ENCODE data around the gene FUT6.
"Not testable (repeated sequence)": the region's sequence is repeated elsewhere in the genome, so short reads cannot be mapped to it uniquely, and the experiment has no call there.

Gene FUT6

DNA sequence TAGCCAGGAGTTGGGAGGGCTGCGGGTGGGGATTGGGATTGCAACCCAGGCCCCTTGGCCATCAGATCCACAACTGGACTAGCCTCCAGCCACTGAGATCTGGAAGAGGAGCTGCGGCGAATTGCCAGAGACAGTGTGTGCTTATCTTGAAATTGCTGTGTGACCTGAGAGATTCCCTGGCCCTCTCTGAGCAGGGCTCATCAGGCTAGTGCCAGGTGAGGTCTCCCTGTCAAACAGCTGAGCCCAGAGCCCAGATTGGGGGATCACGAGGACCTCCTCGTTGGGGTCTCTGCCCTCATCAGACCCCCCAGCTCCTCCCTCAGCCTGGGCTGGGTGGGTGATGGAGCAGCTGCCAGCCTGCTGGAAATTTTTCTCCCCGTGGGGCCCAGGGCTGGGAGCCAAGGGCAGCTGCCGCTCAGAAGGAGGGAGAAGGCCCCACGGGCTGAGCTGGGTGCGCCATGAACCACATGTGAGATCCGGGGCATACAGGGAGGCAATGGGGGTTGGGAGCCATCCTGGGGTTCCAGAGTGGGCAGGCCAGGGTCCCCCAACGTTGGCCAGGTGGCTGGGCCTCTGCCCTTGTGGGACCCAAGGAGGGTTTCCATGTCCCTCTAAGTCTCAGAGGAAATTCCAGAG lies 23.6 kb upstream of the FUT6 start:
- no peaks in the 10 kb centered on the region for H3K4me1 ChIP-seq (ENCODE audit: control insufficient read depth in 1 of 2, insufficient read depth in 1 of 2, low read depth in 1 of 2, low read length in 1 of 2)
- H3K27me3 ChIP-seq, result no peaks in the 10 kb centered on the region
- no peaks in the 10 kb centered on the region for H3K9me3 ChIP-seq
- H3K27ac ChIP-seq, result no peak overlapping the region
- H3K4me3 ChIP-seq (ENCODE audit: low read depth in 1 of 2, low read length in 1 of 2), result no peak overlapping the region
- H3K36me3 ChIP-seq, result no peaks in the 10 kb centered on the region
- TF ChIP-seq CTCF (IDR thresholded peaks at IDR 0.05), result no peak

- no peak overlapping the region for H3K4me3 ChIP-seq (ENCODE audit: low read depth in 1 of 2, low read length in 1 of 2)
- H3K4me1 ChIP-seq (ENCODE audit: control insufficient read depth in 1 of 2, insufficient read depth in 1 of 2, low read depth in 1 of 2, low read length in 1 of 2), result no peaks in the 10 kb centered on the region
- no peaks in the 10 kb centered on the region for H3K27me3 ChIP-seq
- H3K9me3 ChIP-seq, result no peaks in the 10 kb centered on the region
- no peak overlapping the region for H3K27ac ChIP-seq
- TF ChIP-seq CTCF (IDR thresholded peaks at IDR 0.05), result no peak
- H3K36me3 ChIP-seq, result no peaks in the 10 kb centered on the region
These were observed 17.9 kb upstream of the FUT6 start for GRCh38 chr19:5857203-5858081.

- not testable (repeated sequence) for H3K27me3 ChIP-seq; H3K36me3 ChIP-seq; H3K27ac ChIP-seq; H3K4me1 ChIP-seq (ENCODE audit: control insufficient read depth in 1 of 2, insufficient read depth in 1 of 2, low read depth in 1 of 2, low read length in 1 of 2); H3K9me3 ChIP-seq; H3K4me3 ChIP-seq (ENCODE audit: low read depth in 1 of 2, low read length in 1 of 2)
These were observed 15.6 kb upstream of the FUT6 start for GRCh38 chr19:5855151-5855550.

DNA sequence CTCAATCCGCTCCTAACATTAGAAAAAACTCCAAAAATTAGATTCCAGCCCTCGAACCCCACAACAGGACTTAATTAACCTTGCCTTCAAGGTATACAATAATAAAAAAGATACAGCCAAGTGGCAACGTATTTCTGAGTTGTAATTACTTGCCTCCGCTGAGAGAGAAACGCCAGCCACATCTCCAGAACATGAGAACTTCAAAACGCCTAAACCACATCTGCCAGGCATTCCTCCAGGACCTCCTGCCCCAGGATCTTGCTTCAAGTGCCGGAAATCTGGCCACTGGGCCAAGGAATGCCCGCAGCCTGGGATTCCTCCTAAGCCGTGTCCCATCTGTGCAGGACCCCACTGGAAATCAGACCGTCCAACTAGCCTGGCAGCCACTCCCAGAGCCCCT lies 14.6 kb upstream of the FUT6 start:
- not testable (repeated sequence) for H3K36me3 ChIP-seq; H3K27ac ChIP-seq; H3K9me3 ChIP-seq; H3K4me1 ChIP-seq (ENCODE audit: control insufficient read depth in 1 of 2, insufficient read depth in 1 of 2, low read depth in 1 of 2, low read length in 1 of 2); H3K4me3 ChIP-seq (ENCODE audit: low read depth in 1 of 2, low read length in 1 of 2); H3K27me3 ChIP-seq

- Histone ChIP-seq H3K36me3 (no peaks in the 10 kb centered on the region), H3K4me3 (ENCODE audit: low read depth in 1 of 2, low read length in 1 of 2) (no peak within 1 kb of the TSS), H3K27ac (no peak within 1 kb of the TSS), H3K27me3 (no peaks in the 10 kb centered on the region), H3K9me3 (no peaks in the 10 kb centered on the region), H3K4me1 (ENCODE audit: control insufficient read depth in 1 of 2, insufficient read depth in 1 of 2, low read depth in 1 of 2, low read length in 1 of 2) (peaks cover 0 to 5% of the 10 kb centered on the region in 2 experiments)
- no peak for TF ChIP-seq CTCF (IDR thresholded peaks at IDR 0.05)
These were observed 11.8 kb upstream of the FUT6 start, which contains the start of gene FUT3 for GRCh38 chr19:5851302-5851701. Gene FUT3 (minus strand): TSS chr19:5851449.

GRCh38 chr19:5850743-5851293 lies 11.3 kb upstream of the FUT6 start:
- no peak overlapping the region for H3K4me3 ChIP-seq (ENCODE audit: low read depth in 1 of 2, low read length in 1 of 2)
- H3K4me1 ChIP-seq (ENCODE audit: control insufficient read depth in 1 of 2, insufficient read depth in 1 of 2, low read depth in 1 of 2, low read length in 1 of 2), result peaks cover 0 to 5% of the 10 kb centered on the region in 2 experiments
- H3K36me3 ChIP-seq, result no peaks in the 10 kb centered on the region
- H3K27ac ChIP-seq, result no peak overlapping the region
- no peaks in the 10 kb centered on the region for H3K27me3 ChIP-seq
- H3K9me3 ChIP-seq, result no peaks in the 10 kb centered on the region
- no peak for TF ChIP-seq CTCF (IDR thresholded peaks at IDR 0.05)

Measured in neutrophil (primary cell).